EH (cell line): ENCODE data around the gene AUTS2.
A peak's percentile ranks its signal among the peaks of the same experiment; 100 is the strongest.

Experiments used
- DNase-seq: peaks from one replicate; pipeline ENCODE4 v3.0.0-alpha.2; 2015; ENCODE audit warnings: low read depth

Gene AUTS2

GRCh38 chr7:70553364-70553763 lies 955.1 kb downstream of the AUTS2 start:
- DNase-seq, result no peak

- DNase-seq, result no peak
Observed at GRCh38 chr7:70554646-70555045, 956.4 kb downstream of the AUTS2 start.

GRCh38 chr7:70556761-70557160 lies 958.5 kb downstream of the AUTS2 start:
- DNase-seq, result no peak

GRCh38 chr7:70557338-70557737 lies 959.1 kb downstream of the AUTS2 start:
- no peak for DNase-seq

- DNase-seq, result no peak
Observed at GRCh38 chr7:70559815-70560214, 961.5 kb downstream of the AUTS2 start.

GRCh38 chr7:70563960-70564359 lies 965.7 kb downstream of the AUTS2 start:
- DNase-seq, result no peak

- DNase-seq, result no peak
Observed at GRCh38 chr7:70565721-70566370, 967.6 kb downstream of the AUTS2 start.

- no peak for DNase-seq
Observed at GRCh38 chr7:70566671-70567070, 968.4 kb downstream of the AUTS2 start.

- no peak for DNase-seq
Observed at GRCh38 chr7:70568674-70569334, 970.5 kb downstream of the AUTS2 start.

- no peak for DNase-seq
Observed at GRCh38 chr7:70569335-70569819, 971.1 kb downstream of the AUTS2 start.

- DNase-seq, result no peak
Observed at GRCh38 chr7:70570029-70570428, 971.8 kb downstream of the AUTS2 start.

- no peak for DNase-seq
Observed at GRCh38 chr7:70570961-70571360, 972.7 kb downstream of the AUTS2 start.

- DNase-seq, result peak; percentile 19
Observed at GRCh38 chr7:70571403-70571934, 973.2 kb downstream of the AUTS2 start.

- no peak for DNase-seq
Observed at GRCh38 chr7:70571961-70572360, 973.7 kb downstream of the AUTS2 start.

GRCh38 chr7:70572571-70572970 lies 974.3 kb downstream of the AUTS2 start:
- DNase-seq, result no peak

- no peak for DNase-seq
Observed at GRCh38 chr7:70573071-70573661, 974.9 kb downstream of the AUTS2 start.

- DNase-seq, result no peak
Observed at GRCh38 chr7:70573696-70574095, 975.4 kb downstream of the AUTS2 start.

GRCh38 chr7:70574314-70574834 lies 976.1 kb downstream of the AUTS2 start:
- DNase-seq, result no peak

GRCh38 chr7:70574970-70575799 lies 976.9 kb downstream of the AUTS2 start:
- peak; percentile 16 for DNase-seq

- no peak for DNase-seq
Observed at GRCh38 chr7:70577078-70577477, 978.8 kb downstream of the AUTS2 start.

- DNase-seq, result no peak
Observed at GRCh38 chr7:70578131-70578530, 979.9 kb downstream of the AUTS2 start.
